SK-N-SH (cell line): ENCODE results near the gene C19orf33. TPM values are rescaled to one million over a fixed set of nuclear protein-coding genes. Genes with fewer than 3 reads are reported as not detected.

Source experiments
- CTCF ChIA-PET: fragments of 300-600, 350-600 bp; formaldehyde crosslinking; extraction: SDS; loops from one replicate; lab custom pipeline; 2021; lab: Yijun Ruan, JAX
- POLR2A ChIA-PET: fragments of 350-600 bp; sonication (Branson Sonifier 250); formaldehyde crosslinking; extraction: SDS; loops from one replicate; lab custom pipeline; 2020; ENCODE audit warnings: antibody characterized with exemption, inconsistent platforms; lab: Yijun Ruan, JAX
- DNase-seq: peaks from one replicate; pipeline ENCODE4 v3.0.0; 2012
- H2AFZ ChIP-seq: fragments of 200-600 bp; sonication (generic); 2 replicates; pipeline ENCODE4 v1.8.1; 2016; ENCODE audit warnings: antibody characterized with exemption, mild to moderate bottlenecking, low read depth
- H3F3A ChIP-seq: fragments of 200-600 bp; sonication (generic); replicated peaks from 2 replicates; pipeline ENCODE3; 2016; ENCODE audit warnings: antibody characterized with exemption, mild to moderate bottlenecking; ENCODE audit not compliant: insufficient read depth
- H3K27ac ChIP-seq, 2 experiments: fragments of 200-500 bp in 1 of 2; fragments of 200-600 bp in 1 of 2; sonication (Bioruptor generic) in 1 of 2; sonication (generic), shearing (Covaris generic) in 1 of 2; 2 replicates each; pipeline versions ENCODE4 v1.5.1 to v1.6.1; 2014 to 2016; ENCODE audit warnings: low read depth in 2 of 2, inconsistent platforms in 1 of 2, low read length in 1 of 2, mild to moderate bottlenecking in 1 of 2, mixed read lengths in 1 of 2
- H3K27me3 ChIP-seq: fragments of 200-600 bp; sonication (generic), shearing (Covaris generic); 2 replicates; pipeline ENCODE4 v1.6.1; 2016; ENCODE audit warnings: mixed run types; ENCODE audit not compliant: insufficient read depth
- H3K36me3 ChIP-seq, 2 experiments: fragments of 200-500 bp in 1 of 2; fragments of 200-600 bp in 1 of 2; sonication (Bioruptor generic) in 1 of 2; sonication (generic) in 1 of 2; replicated peaks in 1 of 2; 2 replicates each; pipeline versions ENCODE3 to v1.5.1; 2014 to 2016; ENCODE audit warnings: low read length in 1 of 2, mild to moderate bottlenecking in 1 of 2; ENCODE audit not compliant: insufficient read depth in 2 of 2, control insufficient read depth in 1 of 2
- H3K4me1 ChIP-seq, 2 experiments: fragments of 200-500 bp in 1 of 2; fragments of 200-600 bp in 1 of 2; sonication (Bioruptor generic) in 1 of 2; sonication (generic), shearing (Covaris generic) in 1 of 2; 2 replicates each; pipeline versions ENCODE4 v1.5.1 to v1.6.1; 2014 to 2016; ENCODE audit warnings: low read depth in 1 of 2, low read length in 1 of 2, mixed run types in 1 of 2; ENCODE audit not compliant: insufficient read depth in 2 of 2, control insufficient read depth in 1 of 2
- H3K4me2 ChIP-seq: fragments of 200-600 bp; sonication (generic), shearing (Covaris generic); 2 replicates; pipeline ENCODE4 v1.6.1; 2017; ENCODE audit warnings: mixed run types
- H3K4me3 ChIP-seq, 2 experiments: fragments of 200-500 bp in 1 of 2; fragments of 200-600 bp in 1 of 2; sonication (Bioruptor generic) in 1 of 2; sonication (generic), shearing (Covaris generic) in 1 of 2; 2 replicates each; pipeline versions ENCODE4 v1.5.1 to v1.8.1; 2014 to 2016; ENCODE audit warnings: low read depth in 2 of 2, inconsistent platforms in 1 of 2, low read length in 1 of 2, mild to moderate bottlenecking in 1 of 2, mixed read lengths in 1 of 2, moderate library complexity in 1 of 2
- H3K79me2 ChIP-seq: fragments of 200-600 bp; sonication (generic); 2 replicates; pipeline ENCODE4 v1.8.1; 2017; ENCODE audit warnings: mild to moderate bottlenecking; ENCODE audit not compliant: insufficient read depth
- H3K9ac ChIP-seq: fragments of 200-600 bp; sonication (generic); 2 replicates; pipeline ENCODE4 v1.6.1; 2017; ENCODE audit warnings: mixed run types
- H3K9me2 ChIP-seq: fragments of 200-600 bp; sonication (generic); 2 replicates; pipeline ENCODE4 v1.6.1; 2017; ENCODE audit warnings: mixed run types
- H3K9me3 ChIP-seq: fragments of 200-600 bp; sonication (generic); 2 replicates; pipeline ENCODE4 v1.6.1; 2017; ENCODE audit warnings: mixed run types, mild to moderate bottlenecking, moderate library complexity
- H4K20me1 ChIP-seq: fragments of 200-600 bp; sonication (generic); 2 replicates; pipeline ENCODE4 v1.6.1; 2017; ENCODE audit warnings: mild to moderate bottlenecking, mixed run types; ENCODE audit not compliant: insufficient read depth
- CTCF ChIP-seq: fragments of 200-600 bp; sonication (generic); IDR thresholded peaks from 2 replicates; pipeline ENCODE4 v1.6.1; 2017; ENCODE audit warnings: antibody characterized with exemption, mild to moderate bottlenecking, moderate library complexity
- EP300 ChIP-seq, 2 experiments: IDR thresholded peaks; 2 replicates each; pipeline versions ENCODE4 v1.4.0 to v1.6.1; 2012; ENCODE audit warnings: borderline replicate concordance in 1 of 2, low read depth in 1 of 2, low read length in 1 of 2
- EZH2phosphoT487 ChIP-seq: fragments of 200-600 bp; sonication (generic); IDR thresholded peaks from 2 replicates; pipeline ENCODE4 v1.6.1; 2017; ENCODE audit warnings: low read depth, mixed run types, mild to moderate bottlenecking, antibody characterized with exemption, moderate library complexity, borderline replicate concordance
- FOSL2 ChIP-seq: IDR thresholded peaks from 2 replicates; pipeline ENCODE4 v1.4.0; 2012; ENCODE audit warnings: low read depth, mild to moderate bottlenecking, moderate library complexity, borderline replicate concordance
- FOXJ3 ChIP-seq: sonication (generic); formaldehyde crosslinking; IDR thresholded peaks from 2 replicates; pipeline ENCODE4 v1.5.1; 2020; ENCODE audit warnings: mild to moderate bottlenecking, missing genetic modification reagents
- GABPA ChIP-seq: IDR thresholded peaks from 2 replicates; pipeline ENCODE4 v1.4.0; 2012; ENCODE audit warnings: low read depth, mild to moderate bottlenecking
- GATA2 ChIP-seq: sonication (generic); formaldehyde crosslinking; IDR thresholded peaks from 2 replicates; pipeline ENCODE4 v1.5.0; 2020; ENCODE audit warnings: mild to moderate bottlenecking, missing genetic modification reagents
- IRF3 ChIP-seq: fragments of 150-350 bp; IDR thresholded peaks from 2 replicates; pipeline ENCODE4 v1.6.1; 2016; ENCODE audit warnings: mild to moderate bottlenecking, low read depth, low read length
- MAX ChIP-seq: IDR thresholded peaks from 2 replicates; pipeline ENCODE4 v1.4.0; 2012; ENCODE audit warnings: low read depth
- RAD21 ChIP-seq: IDR thresholded peaks from 2 replicates; pipeline ENCODE4 v1.6.1; 2012; ENCODE audit warnings: mild to moderate bottlenecking, low read length
- RCOR1 ChIP-seq: fragments of 150-350 bp; IDR thresholded peaks from 2 replicates; pipeline ENCODE4 v1.6.1; 2017; ENCODE audit warnings: antibody characterized with exemption, low read length
- REST ChIP-seq: IDR thresholded peaks from 2 replicates; pipeline ENCODE4 v1.6.1; 2012; ENCODE audit warnings: mild to moderate bottlenecking, low read depth, low read length, moderate library complexity
- RFX5 ChIP-seq: IDR thresholded peaks from 2 replicates; pipeline ENCODE4 v1.6.1; 2012; ENCODE audit warnings: mild to moderate bottlenecking, improper control_type of control experiment, low read length
- TEAD4 ChIP-seq: IDR thresholded peaks from 2 replicates; pipeline ENCODE4 v1.4.0; 2012; ENCODE audit warnings: mild to moderate bottlenecking, borderline replicate concordance; ENCODE audit not compliant: insufficient read depth
- USF1 ChIP-seq: IDR thresholded peaks from 2 replicates; pipeline ENCODE4 v1.4.0; 2012; ENCODE audit warnings: low read depth, borderline replicate concordance
- ZBTB33 ChIP-seq: IDR thresholded peaks from 2 replicates; pipeline ENCODE4 v1.4.0; 2012; ENCODE audit warnings: low read depth, borderline replicate concordance
- whole genome bisulfite sequencing: methylation state at CpG from one replicate; pipeline ENCODE4 v1.1.6; 2017; ENCODE audit warnings: low lambda C conversion rate; 5-methylcytosine and 5-hydroxymethylcytosine counted together
- polyA plus RNA-seq, 3 experiments: library from polyadenylated mRNA; depleted of rRNA; stranded (reverse); fragments of >200 nt; gene quantifications; 2 replicates each; pipeline ENCODE4 v1.2.3, GENCODE V29; 2012

The C19orf33 gene
- polyA plus RNA-seq, 1 of the 3 experiments (the other 2 are of a cell fraction), result not detected

GRCh38 chr19:38323291-38323690 is 19.2 kb downstream of the C19orf33 start:
- Histone ChIP-seq H3K4me2 (no peak overlapping the region), H3K9me2 (no peaks in the 10 kb centered on the region), H3K9ac (no peak overlapping the region), H3K36me3 (no peaks in the 10 kb centered on the region), H3K27ac (no peak overlapping the region), H4K20me1 (no peaks in the 10 kb centered on the region), H3K9me3 (no peaks in the 10 kb centered on the region), H3K4me3 (no peak overlapping the region), H3K79me2 (no peaks in the 10 kb centered on the region), H3K27me3 (0 out of 2 replicates have a peak, but pooled peaks cover 15% of the 10 kb centered on the region), H3F3A (no peaks in the 10 kb centered on the region), H2AFZ (no peak overlapping the region), H3K4me1 (peaks cover 0 to 21% of the 10 kb centered on the region in 2 experiments; a peak in 1 of 4 replicates)
- CTCF ChIA-PET, result no interaction called here
- WGBS, result 69% methylated on average over 7 of the region's 7 CpGs
- DNase-seq, result no peak
- POLR2A ChIA-PET, result no interaction called here
- TF ChIP-seq FOXJ3 (CRISPR knock-in tag), result no peak
- TF ChIP-seq RCOR1, result no peak
- TF ChIP-seq ZBTB33, result no peak
- TF ChIP-seq FOSL2, result no peak
- TF ChIP-seq MAX, result no peak
- no peak for TF ChIP-seq CTCF
- TF ChIP-seq RFX5, result no peak
- no peak for TF ChIP-seq GATA2 (CRISPR knock-in tag)

- H3K9ac ChIP-seq, result no peak overlapping the region
- H3F3A ChIP-seq, result no peaks in the 10 kb centered on the region
- H3K4me2 ChIP-seq, result no peak overlapping the region
- H3K27me3 ChIP-seq, result 0 out of 2 replicates have a peak, but pooled peaks cover 9% of the 10 kb centered on the region
- no peak overlapping the region for H2AFZ ChIP-seq
- no peak overlapping the region for H3K27ac ChIP-seq
- no peaks in the 10 kb centered on the region for H3K9me2 ChIP-seq
- no peaks in the 10 kb centered on the region for H4K20me1 ChIP-seq
- H3K9me3 ChIP-seq, result no peaks in the 10 kb centered on the region
- ChIA-PET POLR2A (no interaction called here), CTCF (no interaction called here)
- DNase-seq, result no peak
- no peaks in the 10 kb centered on the region for H3K36me3 ChIP-seq
- TF ChIP-seq REST (no peak), GABPA (no peak), IRF3 (no peak), RAD21 (no peak), USF1 (no peak), EZH2phosphoT487 (no peak), EP300 (IDR thresholded peaks at IDR 0.05; ENCODE audit: borderline replicate concordance in 1 of 2, low read depth in 1 of 2, low read length in 1 of 2) (no peak), TEAD4 (no peak)
- 75% methylated on average over 4 of the region's 4 CpGs for WGBS
- H3K79me2 ChIP-seq, result no peaks in the 10 kb centered on the region
- H3K4me3 ChIP-seq, result no peak overlapping the region
- peaks cover 0 to 12% of the 10 kb centered on the region in 2 experiments; a peak in 1 of 4 replicates for H3K4me1 ChIP-seq
Observed at GRCh38 chr19:38324431-38324830, 20.4 kb downstream of the C19orf33 start.
